Ishikawa (cell line): ENCODE results near the gene PAPPA.

Source experiments
- CEBPB ChIP-seq: IDR thresholded peaks from 2 replicates; pipeline ENCODE4 v1.6.1; 2012
- CREB1 ChIP-seq: IDR thresholded peaks from 2 replicates; pipeline ENCODE4 v1.6.1; 2012; ENCODE audit warnings: low read depth
- EGR1 ChIP-seq: IDR thresholded peaks from 2 replicates; pipeline ENCODE4 v1.6.1; 2012
- FOXM1 ChIP-seq: IDR thresholded peaks from 2 replicates; pipeline ENCODE4 v1.6.1; 2012; ENCODE audit warnings: low read depth, borderline replicate concordance
- MAX ChIP-seq: IDR thresholded peaks from 2 replicates; pipeline ENCODE4 v1.6.1; 2012
- NFIC ChIP-seq: IDR thresholded peaks from 2 replicates; pipeline ENCODE4 v1.6.1; 2012
- RAD21 ChIP-seq: IDR thresholded peaks from 2 replicates; pipeline ENCODE4 v1.6.1; 2012; ENCODE audit warnings: low read depth
- TAF1 ChIP-seq: IDR thresholded peaks from 2 replicates; pipeline ENCODE4 v1.6.1; 2012; ENCODE audit warnings: low read depth, mild to moderate bottlenecking
- TCF12 ChIP-seq: IDR thresholded peaks from 2 replicates; pipeline ENCODE4 v1.6.1; 2012; ENCODE audit warnings: low read depth
- TEAD4 ChIP-seq: IDR thresholded peaks from 2 replicates; pipeline ENCODE4 v1.6.1; 2012
- YY1 ChIP-seq: IDR thresholded peaks from 2 replicates; pipeline ENCODE4 v1.6.1; 2012; ENCODE audit warnings: low read depth
- ZBTB7A ChIP-seq: IDR thresholded peaks from 2 replicates; pipeline ENCODE4 v1.6.1; 2012; ENCODE audit warnings: low read depth
- TF ChIP-seq, protein P1 (sequence below): IDR thresholded peaks from 2 replicates; pipeline ENCODE4 v1.6.1; 2012
- TF ChIP-seq, protein P2 (sequence below): IDR thresholded peaks from 2 replicates; pipeline ENCODE4 v1.6.1; 2012; ENCODE audit warnings: low read depth, mild to moderate bottlenecking

The PAPPA gene

GRCh38 chr9:116193636-116194035 is 40.0 kb downstream of the PAPPA start:
- TF ChIP-seq CREB1, result no peak
- TF ChIP-seq, protein P1, sequence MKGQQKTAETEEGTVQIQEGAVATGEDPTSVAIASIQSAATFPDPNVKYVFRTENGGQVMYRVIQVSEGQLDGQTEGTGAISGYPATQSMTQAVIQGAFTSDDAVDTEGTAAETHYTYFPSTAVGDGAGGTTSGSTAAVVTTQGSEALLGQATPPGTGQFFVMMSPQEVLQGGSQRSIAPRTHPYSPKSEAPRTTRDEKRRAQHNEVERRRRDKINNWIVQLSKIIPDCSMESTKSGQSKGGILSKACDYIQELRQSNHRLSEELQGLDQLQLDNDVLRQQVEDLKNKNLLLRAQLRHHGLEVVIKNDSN, result no peak
- TF ChIP-seq CEBPB, result no peak
- TF ChIP-seq EGR1, result no peak

DNA sequence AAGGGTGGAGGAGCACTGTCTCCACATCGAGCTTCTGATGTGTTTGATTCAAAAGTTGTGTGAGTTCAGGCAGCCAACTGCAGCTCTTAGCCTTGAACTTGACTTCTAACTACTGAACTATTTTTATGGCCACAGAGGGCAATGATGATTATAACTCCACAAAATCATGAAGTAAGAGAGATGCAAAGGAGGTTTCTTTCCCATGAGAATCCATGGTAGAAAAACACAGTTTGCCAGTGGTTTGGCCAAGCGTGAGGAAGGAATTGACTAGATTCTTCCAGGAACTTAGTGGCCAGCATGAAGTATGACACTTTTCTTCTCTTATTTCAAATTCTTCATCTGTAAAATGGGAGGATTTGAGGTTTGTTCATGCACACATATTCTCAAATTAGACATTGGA is 43.2 kb downstream of the PAPPA start:
- TF ChIP-seq TCF12 (no peak), TAF1 (no peak), EGR1 (no peak), MAX (no peak)
- TF ChIP-seq, protein P1, result no peak

DNA sequence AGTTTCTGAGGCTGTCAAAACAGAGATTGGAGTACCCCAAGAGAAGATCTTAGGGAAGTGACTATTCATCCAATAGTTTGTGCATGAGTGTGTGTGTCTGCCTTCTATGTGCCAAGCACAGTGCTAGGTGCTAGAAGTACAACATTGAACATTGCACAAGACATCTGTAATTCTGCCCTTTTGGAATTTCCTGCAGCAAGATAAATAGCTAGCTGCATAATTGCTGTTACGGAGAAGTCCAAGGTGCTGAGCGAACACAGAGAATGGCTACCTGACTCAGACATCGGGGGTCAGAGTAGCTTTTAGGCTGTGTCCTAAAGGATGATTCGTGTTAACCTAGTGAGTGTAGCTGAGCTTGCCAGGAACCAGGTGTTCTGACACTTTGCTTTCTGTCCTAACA is 44.8 kb downstream of the PAPPA start:
- no peak for TF ChIP-seq TEAD4
- TF ChIP-seq, protein P2, sequence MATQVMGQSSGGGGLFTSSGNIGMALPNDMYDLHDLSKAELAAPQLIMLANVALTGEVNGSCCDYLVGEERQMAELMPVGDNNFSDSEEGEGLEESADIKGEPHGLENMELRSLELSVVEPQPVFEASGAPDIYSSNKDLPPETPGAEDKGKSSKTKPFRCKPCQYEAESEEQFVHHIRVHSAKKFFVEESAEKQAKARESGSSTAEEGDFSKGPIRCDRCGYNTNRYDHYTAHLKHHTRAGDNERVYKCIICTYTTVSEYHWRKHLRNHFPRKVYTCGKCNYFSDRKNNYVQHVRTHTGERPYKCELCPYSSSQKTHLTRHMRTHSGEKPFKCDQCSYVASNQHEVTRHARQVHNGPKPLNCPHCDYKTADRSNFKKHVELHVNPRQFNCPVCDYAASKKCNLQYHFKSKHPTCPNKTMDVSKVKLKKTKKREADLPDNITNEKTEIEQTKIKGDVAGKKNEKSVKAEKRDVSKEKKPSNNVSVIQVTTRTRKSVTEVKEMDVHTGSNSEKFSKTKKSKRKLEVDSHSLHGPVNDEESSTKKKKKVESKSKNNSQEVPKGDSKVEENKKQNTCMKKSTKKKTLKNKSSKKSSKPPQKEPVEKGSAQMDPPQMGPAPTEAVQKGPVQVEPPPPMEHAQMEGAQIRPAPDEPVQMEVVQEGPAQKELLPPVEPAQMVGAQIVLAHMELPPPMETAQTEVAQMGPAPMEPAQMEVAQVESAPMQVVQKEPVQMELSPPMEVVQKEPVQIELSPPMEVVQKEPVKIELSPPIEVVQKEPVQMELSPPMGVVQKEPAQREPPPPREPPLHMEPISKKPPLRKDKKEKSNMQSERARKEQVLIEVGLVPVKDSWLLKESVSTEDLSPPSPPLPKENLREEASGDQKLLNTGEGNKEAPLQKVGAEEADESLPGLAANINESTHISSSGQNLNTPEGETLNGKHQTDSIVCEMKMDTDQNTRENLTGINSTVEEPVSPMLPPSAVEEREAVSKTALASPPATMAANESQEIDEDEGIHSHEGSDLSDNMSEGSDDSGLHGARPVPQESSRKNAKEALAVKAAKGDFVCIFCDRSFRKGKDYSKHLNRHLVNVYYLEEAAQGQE, result no peak
- no peak for TF ChIP-seq YY1
- TF ChIP-seq TCF12, result no peak
- TF ChIP-seq CREB1, result no peak
- TF ChIP-seq RAD21, result no peak
- TF ChIP-seq, protein P1, result no peak
- TF ChIP-seq FOXM1, result no peak
- TF ChIP-seq NFIC, result no peak
- TF ChIP-seq TAF1, result no peak
- no peak for TF ChIP-seq EGR1
- no peak for TF ChIP-seq MAX

DNA sequence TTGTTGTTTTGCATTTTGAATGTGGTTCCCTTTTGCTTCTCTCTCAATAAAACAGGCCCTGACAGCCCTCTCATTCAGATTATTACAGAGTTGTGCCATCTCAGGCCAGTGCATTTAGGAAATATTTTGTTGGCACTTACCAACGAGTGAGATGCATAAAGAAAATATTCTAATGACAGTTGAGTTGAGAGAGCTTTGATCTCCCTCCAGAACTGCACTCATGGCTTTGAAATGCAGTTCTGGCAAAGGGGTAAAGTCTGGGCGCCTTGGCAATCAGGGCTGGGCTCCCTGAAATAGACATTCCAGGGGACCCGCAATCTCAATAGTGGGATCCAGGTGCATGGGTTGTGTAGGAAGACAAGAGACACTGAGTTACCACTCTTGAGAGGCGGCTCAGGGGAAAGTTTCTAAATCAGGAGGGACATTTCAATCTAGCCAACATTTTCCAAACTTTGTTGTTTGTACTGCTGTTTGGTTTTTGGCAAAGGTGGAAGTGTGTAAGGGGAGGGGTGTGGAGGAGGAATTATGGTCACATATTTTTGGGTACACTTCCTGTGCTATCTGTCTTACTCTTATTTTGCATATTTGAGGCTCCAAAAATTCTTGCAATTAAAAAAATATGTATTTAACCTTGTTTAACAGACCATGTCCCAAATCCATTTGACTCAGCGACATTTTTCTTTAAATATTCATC is 48.8 kb downstream of the PAPPA start:
- TF ChIP-seq TCF12, result no peak
- TF ChIP-seq CREB1, result no peak
- TF ChIP-seq CEBPB, result no peak
- TF ChIP-seq MAX, result no peak
- TF ChIP-seq NFIC, result no peak

DNA sequence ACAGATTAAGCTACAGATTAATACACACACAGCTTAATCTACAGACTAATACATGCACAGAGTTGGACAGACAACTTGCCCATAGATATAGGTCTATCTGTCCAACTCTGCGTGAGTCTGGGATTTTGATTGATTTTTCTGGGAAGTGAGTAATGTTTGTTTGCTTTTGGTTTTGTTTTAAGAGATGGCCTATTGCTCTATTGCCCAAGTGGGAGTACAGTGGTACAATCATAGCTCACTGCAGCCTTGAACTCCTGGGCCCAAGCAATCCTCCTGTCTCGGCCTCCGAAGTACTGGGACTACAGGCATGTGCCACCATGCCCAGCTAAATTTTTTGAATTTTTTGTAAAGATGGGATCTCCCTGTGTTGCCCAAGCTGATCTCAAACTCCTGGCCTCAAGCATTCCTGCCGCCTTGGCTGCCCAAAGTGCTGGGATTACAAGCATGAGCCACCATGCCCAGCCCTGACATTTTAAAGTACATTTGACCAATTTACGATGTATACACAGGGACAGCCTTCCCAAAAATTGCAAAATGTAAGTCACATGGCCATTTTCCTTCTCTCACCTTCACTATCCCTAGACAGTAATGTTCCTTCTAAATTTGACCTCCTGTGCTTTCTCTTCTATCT is 50.8 kb downstream of the PAPPA start:
- TF ChIP-seq FOXM1 (no peak), TCF12 (no peak), CREB1 (no peak), NFIC (no peak), TAF1 (no peak), MAX (no peak), RAD21 (no peak), CEBPB (no peak), ZBTB7A (no peak), YY1 (no peak), TEAD4 (no peak)
- TF ChIP-seq, protein P2, result no peak
- TF ChIP-seq, protein P1, result no peak
